Uterus (tissue), 2 donors: ENCODE results near the gene ZNF687.

Experiments
- POLR2A ChIP-seq, 2 donors: fragments of 450-650 bp; IDR thresholded peaks; one replicate each; pipeline ENCODE4 v1.6.1; 2016; ENCODE audit warnings: antibody characterized with exemption in 2 of 2, mild to moderate bottlenecking in 1 of 2, moderate library complexity in 1 of 2
- TF ChIP-seq, protein P1 (sequence below), 4 experiments: fragments of 200-600 bp in 2 of 4; fragments of 450-650 bp in 2 of 4; sonication (generic) in 2 of 4; IDR thresholded peaks; one replicate each; pipeline ENCODE4 v1.5.1; 2016 to 2019; ENCODE audit warnings: antibody characterized with exemption in 4 of 4, mild to moderate bottlenecking in 2 of 4, moderate library complexity in 1 of 4

DNA sequence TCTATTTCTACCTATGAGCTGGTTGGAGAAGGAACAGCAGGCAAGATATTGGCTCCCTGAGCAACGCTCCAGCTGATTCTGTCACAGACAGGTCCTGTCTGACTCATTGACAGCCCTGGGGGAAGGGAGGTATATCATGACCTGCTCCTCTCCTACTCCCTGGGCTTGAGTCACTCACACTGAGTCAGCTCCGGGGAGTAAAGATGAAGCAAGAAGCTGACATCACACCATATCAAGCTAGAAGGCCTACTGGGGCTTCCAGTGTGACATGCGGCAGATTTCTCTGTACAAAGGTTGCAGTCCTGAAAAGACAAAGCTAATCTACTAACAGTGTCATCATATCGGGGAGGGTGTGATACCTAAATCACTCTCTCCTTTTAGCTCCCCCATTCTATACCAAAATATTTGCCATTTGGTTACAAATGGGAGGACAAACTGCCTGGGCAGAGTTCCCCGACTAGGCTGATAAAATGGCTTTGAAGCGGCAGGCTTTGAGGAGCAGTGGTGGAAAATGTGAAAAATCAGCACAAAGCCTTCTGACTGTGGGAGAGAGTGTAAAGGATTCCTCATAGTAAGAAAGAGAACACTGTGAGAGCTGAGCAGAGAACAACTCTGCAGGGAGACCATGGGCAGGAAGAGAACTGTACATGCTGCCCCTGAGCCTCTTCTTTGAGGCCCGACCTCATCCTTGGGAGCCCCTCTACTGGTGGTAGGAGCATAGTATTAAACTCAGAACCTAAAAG, 29.7 kb downstream of the ZNF687 start:
- TF ChIP-seq, protein P1, sequence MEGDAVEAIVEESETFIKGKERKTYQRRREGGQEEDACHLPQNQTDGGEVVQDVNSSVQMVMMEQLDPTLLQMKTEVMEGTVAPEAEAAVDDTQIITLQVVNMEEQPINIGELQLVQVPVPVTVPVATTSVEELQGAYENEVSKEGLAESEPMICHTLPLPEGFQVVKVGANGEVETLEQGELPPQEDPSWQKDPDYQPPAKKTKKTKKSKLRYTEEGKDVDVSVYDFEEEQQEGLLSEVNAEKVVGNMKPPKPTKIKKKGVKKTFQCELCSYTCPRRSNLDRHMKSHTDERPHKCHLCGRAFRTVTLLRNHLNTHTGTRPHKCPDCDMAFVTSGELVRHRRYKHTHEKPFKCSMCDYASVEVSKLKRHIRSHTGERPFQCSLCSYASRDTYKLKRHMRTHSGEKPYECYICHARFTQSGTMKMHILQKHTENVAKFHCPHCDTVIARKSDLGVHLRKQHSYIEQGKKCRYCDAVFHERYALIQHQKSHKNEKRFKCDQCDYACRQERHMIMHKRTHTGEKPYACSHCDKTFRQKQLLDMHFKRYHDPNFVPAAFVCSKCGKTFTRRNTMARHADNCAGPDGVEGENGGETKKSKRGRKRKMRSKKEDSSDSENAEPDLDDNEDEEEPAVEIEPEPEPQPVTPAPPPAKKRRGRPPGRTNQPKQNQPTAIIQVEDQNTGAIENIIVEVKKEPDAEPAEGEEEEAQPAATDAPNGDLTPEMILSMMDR (IDR thresholded peaks at IDR 0.05): peak in 1 of 4 experiments; percentile 18
- TF ChIP-seq POLR2A (IDR thresholded peaks at IDR 0.05): peak; percentile 25 to 47
